ENCODE results near the gene MISP3. TPM values are rescaled to one million over a fixed set of nuclear protein-coding genes. Genes with fewer than 3 reads are reported as not detected.

MISP3 gene
- total and polyA plus RNA-seq, 2 experiments from 2014 or later: 1.9 to 2.4 TPM

DNA sequence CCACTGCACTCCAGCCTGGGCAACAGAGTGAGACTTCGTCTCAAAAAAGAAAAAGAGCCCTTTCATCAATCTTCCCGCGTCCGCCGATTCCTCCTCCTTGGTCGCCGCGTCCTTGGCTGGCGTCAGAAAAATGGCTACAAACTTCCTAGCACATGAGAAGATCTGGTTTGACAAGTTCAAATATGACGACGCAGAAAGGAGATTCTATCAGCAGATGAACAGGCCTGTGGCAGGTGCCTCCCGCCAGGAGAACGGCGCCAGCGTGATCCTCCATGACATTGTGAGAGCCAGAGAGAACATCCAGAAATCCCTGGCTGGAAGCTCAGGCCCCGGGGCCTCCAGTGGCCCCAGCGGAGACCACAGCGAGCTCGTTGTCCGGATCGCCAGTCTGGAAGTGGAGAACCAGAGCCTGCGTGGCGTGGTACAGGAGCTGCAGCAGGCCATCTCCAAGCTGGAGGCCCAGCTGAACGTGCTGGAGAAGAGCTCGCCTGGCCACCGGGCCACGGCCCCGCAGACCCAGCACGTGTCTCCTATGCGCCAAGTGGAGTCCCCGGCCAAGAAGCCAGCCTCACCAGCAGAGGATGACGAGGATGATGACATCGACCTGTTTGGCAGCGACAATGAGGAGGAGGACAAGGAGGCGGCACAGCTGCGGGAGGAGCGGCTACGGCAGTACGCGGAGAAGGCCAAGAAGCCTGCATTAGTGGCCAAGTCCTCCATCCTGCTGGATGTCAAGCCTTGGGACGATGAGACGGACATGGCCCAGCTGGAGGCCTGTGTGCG lies 2.1 kb upstream of the MISP3 start:
- H3K9me3 Mint-ChIP-seq: no peaks in the 10 kb centered on the region; the same call in 2 of the 3 replicates
- no peak overlapping the region for H3K27ac ChIP-seq (ENCODE audit: low read depth)
- ATAC-seq: no peak
- H3K4me3 ChIP-seq: no peak overlapping the region
- no peaks in the 10 kb centered on the region for H3K36me3 Mint-ChIP-seq (ENCODE audit: low read depth)
- peaks cover 12% of the 10 kb centered on the region for H3K4me1 Mint-ChIP-seq
- peaks cover 4% of the 10 kb centered on the region; the same call in 1 of the 2 replicates for H3K4me1 ChIP-seq (ENCODE audit: insufficient read depth)
- TF ChIP-seq, protein P1, sequence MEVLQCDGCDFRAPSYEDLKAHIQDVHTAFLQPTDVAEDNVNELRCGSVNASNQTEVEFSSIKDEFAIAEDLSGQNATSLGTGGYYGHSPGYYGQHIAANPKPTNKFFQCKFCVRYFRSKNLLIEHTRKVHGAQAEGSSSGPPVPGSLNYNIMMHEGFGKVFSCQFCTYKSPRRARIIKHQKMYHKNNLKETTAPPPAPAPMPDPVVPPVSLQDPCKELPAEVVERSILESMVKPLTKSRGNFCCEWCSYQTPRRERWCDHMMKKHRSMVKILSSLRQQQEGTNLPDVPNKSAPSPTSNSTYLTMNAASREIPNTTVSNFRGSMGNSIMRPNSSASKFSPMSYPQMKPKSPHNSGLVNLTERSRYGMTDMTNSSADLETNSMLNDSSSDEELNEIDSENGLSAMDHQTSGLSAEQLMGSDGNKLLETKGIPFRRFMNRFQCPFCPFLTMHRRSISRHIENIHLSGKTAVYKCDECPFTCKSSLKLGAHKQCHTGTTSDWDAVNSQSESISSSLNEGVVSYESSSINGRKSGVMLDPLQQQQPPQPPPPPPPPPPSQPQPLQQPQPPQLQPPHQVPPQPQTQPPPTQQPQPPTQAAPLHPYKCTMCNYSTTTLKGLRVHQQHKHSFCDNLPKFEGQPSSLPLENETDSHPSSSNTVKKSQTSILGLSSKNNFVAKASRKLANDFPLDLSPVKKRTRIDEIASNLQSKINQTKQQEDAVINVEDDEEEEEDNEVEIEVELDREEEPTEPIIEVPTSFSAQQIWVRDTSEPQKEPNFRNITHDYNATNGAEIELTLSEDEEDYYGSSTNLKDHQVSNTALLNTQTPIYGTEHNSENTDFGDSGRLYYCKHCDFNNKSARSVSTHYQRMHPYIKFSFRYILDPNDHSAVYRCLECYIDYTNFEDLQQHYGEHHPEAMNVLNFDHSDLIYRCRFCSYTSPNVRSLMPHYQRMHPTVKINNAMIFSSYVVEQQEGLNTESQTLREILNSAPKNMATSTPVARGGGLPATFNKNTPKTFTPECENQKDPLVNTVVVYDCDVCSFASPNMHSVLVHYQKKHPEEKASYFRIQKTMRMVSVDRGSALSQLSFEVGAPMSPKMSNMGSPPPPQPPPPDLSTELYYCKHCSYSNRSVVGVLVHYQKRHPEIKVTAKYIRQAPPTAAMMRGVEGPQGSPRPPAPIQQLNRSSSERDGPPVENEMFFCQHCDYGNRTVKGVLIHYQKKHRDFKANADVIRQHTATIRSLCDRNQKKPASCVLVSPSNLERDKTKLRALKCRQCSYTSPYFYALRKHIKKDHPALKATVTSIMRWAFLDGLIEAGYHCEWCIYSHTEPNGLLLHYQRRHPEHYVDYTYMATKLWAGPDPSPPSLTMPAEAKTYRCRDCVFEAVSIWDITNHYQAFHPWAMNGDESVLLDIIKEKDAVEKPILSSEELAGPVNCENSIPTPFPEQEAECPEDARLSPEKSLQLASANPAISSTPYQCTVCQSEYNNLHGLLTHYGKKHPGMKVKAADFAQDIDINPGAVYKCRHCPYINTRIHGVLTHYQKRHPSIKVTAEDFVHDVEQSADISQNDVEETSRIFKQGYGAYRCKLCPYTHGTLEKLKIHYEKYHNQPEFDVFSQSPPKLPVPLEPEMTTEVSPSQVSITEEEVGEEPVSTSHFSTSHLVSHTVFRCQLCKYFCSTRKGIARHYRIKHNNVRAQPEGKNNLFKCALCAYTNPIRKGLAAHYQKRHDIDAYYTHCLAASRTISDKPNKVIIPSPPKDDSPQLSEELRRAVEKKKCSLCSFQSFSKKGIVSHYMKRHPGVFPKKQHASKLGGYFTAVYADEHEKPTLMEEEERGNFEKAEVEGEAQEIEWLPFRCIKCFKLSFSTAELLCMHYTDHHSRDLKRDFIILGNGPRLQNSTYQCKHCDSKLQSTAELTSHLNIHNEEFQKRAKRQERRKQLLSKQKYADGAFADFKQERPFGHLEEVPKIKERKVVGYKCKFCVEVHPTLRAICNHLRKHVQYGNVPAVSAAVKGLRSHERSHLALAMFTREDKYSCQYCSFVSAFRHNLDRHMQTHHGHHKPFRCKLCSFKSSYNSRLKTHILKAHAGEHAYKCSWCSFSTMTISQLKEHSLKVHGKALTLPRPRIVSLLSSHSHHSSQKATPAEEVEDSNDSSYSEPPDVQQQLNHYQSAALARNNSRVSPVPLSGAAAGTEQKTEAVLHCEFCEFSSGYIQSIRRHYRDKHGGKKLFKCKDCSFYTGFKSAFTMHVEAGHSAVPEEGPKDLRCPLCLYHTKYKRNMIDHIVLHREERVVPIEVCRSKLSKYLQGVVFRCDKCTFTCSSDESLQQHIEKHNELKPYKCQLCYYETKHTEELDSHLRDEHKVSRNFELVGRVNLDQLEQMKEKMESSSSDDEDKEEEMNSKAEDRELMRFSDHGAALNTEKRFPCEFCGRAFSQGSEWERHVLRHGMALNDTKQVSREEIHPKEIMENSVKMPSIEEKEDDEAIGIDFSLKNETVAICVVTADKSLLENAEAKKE (CRISPR knock-in tag; IDR thresholded peaks at IDR 0.05): no peak
- no peak for TF ChIP-seq NANOG (IDR thresholded peaks at IDR 0.05; ENCODE audit: borderline replicate concordance)
- TF ChIP-seq, protein P2, sequence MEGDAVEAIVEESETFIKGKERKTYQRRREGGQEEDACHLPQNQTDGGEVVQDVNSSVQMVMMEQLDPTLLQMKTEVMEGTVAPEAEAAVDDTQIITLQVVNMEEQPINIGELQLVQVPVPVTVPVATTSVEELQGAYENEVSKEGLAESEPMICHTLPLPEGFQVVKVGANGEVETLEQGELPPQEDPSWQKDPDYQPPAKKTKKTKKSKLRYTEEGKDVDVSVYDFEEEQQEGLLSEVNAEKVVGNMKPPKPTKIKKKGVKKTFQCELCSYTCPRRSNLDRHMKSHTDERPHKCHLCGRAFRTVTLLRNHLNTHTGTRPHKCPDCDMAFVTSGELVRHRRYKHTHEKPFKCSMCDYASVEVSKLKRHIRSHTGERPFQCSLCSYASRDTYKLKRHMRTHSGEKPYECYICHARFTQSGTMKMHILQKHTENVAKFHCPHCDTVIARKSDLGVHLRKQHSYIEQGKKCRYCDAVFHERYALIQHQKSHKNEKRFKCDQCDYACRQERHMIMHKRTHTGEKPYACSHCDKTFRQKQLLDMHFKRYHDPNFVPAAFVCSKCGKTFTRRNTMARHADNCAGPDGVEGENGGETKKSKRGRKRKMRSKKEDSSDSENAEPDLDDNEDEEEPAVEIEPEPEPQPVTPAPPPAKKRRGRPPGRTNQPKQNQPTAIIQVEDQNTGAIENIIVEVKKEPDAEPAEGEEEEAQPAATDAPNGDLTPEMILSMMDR (conservative IDR thresholded peaks at IDR 0.05; ENCODE audit: low read depth in 2 of 2): no peak
- TF ChIP-seq ZNF114 (CRISPR knock-in tag; IDR thresholded peaks at IDR 0.05): no peak
- no peak for TF ChIP-seq POLR2AphosphoS5 (IDR thresholded peaks at IDR 0.05; ENCODE audit: low read depth)
- TF ChIP-seq CREB1 (CRISPR knock-in tag; IDR thresholded peaks at IDR 0.05; ENCODE audit: low read depth): no peak
- TF ChIP-seq, protein P3, sequence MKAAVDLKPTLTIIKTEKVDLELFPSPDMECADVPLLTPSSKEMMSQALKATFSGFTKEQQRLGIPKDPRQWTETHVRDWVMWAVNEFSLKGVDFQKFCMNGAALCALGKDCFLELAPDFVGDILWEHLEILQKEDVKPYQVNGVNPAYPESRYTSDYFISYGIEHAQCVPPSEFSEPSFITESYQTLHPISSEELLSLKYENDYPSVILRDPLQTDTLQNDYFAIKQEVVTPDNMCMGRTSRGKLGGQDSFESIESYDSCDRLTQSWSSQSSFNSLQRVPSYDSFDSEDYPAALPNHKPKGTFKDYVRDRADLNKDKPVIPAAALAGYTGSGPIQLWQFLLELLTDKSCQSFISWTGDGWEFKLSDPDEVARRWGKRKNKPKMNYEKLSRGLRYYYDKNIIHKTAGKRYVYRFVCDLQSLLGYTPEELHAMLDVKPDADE (IDR thresholded peaks at IDR 0.05): no peak
- TF ChIP-seq JUNB (IDR thresholded peaks at IDR 0.05; ENCODE audit: unreplicated experiment): no peak
- no peak for TF ChIP-seq ZNF331 (CRISPR knock-in tag; IDR thresholded peaks at IDR 0.05; ENCODE audit: low read depth)
- no peak for TF ChIP-seq EZH2 (IDR thresholded peaks at IDR 0.05; ENCODE audit: low read depth, unreplicated experiment)
- no peak for TF ChIP-seq STAT1 (IDR thresholded peaks at IDR 0.05; ENCODE audit: unreplicated experiment)
- no peak for TF ChIP-seq EZH2phosphoT487 (IDR thresholded peaks at IDR 0.05; ENCODE audit: unreplicated experiment)
- TF ChIP-seq, protein P4, sequence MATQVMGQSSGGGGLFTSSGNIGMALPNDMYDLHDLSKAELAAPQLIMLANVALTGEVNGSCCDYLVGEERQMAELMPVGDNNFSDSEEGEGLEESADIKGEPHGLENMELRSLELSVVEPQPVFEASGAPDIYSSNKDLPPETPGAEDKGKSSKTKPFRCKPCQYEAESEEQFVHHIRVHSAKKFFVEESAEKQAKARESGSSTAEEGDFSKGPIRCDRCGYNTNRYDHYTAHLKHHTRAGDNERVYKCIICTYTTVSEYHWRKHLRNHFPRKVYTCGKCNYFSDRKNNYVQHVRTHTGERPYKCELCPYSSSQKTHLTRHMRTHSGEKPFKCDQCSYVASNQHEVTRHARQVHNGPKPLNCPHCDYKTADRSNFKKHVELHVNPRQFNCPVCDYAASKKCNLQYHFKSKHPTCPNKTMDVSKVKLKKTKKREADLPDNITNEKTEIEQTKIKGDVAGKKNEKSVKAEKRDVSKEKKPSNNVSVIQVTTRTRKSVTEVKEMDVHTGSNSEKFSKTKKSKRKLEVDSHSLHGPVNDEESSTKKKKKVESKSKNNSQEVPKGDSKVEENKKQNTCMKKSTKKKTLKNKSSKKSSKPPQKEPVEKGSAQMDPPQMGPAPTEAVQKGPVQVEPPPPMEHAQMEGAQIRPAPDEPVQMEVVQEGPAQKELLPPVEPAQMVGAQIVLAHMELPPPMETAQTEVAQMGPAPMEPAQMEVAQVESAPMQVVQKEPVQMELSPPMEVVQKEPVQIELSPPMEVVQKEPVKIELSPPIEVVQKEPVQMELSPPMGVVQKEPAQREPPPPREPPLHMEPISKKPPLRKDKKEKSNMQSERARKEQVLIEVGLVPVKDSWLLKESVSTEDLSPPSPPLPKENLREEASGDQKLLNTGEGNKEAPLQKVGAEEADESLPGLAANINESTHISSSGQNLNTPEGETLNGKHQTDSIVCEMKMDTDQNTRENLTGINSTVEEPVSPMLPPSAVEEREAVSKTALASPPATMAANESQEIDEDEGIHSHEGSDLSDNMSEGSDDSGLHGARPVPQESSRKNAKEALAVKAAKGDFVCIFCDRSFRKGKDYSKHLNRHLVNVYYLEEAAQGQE (IDR thresholded peaks at IDR 0.05; ENCODE audit: unreplicated experiment): no peak
- H3F3A ChIP-seq (replicated peaks; ENCODE audit: low read depth): peaks cover 20% of the 10 kb centered on the region; the same call in 1 of the 2 replicates
- H4K20me1 ChIP-seq (replicated peaks; ENCODE audit: insufficient read depth): no peaks in the 10 kb centered on the region
- no peak overlapping the region; the same call in 2 of the 3 replicates for H3K4me3 Mint-ChIP-seq
- no peak overlapping the region for H3K4me2 ChIP-seq
- no peaks in the 10 kb centered on the region for H3K9me2 ChIP-seq (ENCODE audit: insufficient read depth)
- H3K27ac Mint-ChIP-seq: no peak overlapping the region
- no peak overlapping the region for H2AFZ ChIP-seq
- no peaks in the 10 kb centered on the region for H3K79me2 ChIP-seq (replicated peaks; ENCODE audit: insufficient read depth)
- H3K36me3 ChIP-seq (ENCODE audit: insufficient read depth): no peaks in the 10 kb centered on the region
- H3K27me3 Mint-ChIP-seq (ENCODE audit: insufficient read depth, low read depth, poor library complexity): peaks cover 43% of the 10 kb centered on the region
- H3K27me3 ChIP-seq (ENCODE audit: insufficient read depth): peaks cover 48% of the 10 kb centered on the region
- no peak for DNase-seq (ENCODE audit: low spot score)

Data from GM23338 (cell line).